Endothelial cell (in vitro differentiated cells): ENCODE results near the gene BTBD16. TPM values are rescaled to one million over a fixed set of nuclear protein-coding genes. Genes with fewer than 3 reads are reported as not detected.

Experiments
- DNase-seq: peaks from one replicate; pipeline ENCODE4 v3.0.0; 2021; ENCODE audit warnings: low spot score
- H3K27ac Mint-ChIP-seq: one replicate; pipeline ENCODE4 v1.8.0; 2021; ENCODE audit warnings: mixed read lengths, inconsistent platforms; ENCODE audit not compliant: unreplicated experiment
- H3K27me3 Mint-ChIP-seq: one replicate; pipeline ENCODE4 v1.8.0; 2021; ENCODE audit warnings: mild to moderate bottlenecking, moderate library complexity, mixed read lengths, inconsistent platforms; ENCODE audit not compliant: unreplicated experiment
- H3K36me3 Mint-ChIP-seq: one replicate; pipeline ENCODE4 v1.8.0; 2021; ENCODE audit warnings: mild to moderate bottlenecking, low read depth, mixed read lengths, inconsistent platforms; ENCODE audit not compliant: unreplicated experiment
- H3K4me1 Mint-ChIP-seq: one replicate; pipeline ENCODE4 v1.8.0; 2021; ENCODE audit warnings: mild to moderate bottlenecking, mixed read lengths, inconsistent platforms; ENCODE audit not compliant: unreplicated experiment
- H3K4me3 Mint-ChIP-seq: one replicate; pipeline ENCODE4 v1.8.0; 2021; ENCODE audit warnings: mild to moderate bottlenecking, mixed read lengths, inconsistent platforms; ENCODE audit not compliant: unreplicated experiment
- H3K9me3 Mint-ChIP-seq: one replicate; pipeline ENCODE4 v1.8.0; 2021; ENCODE audit warnings: mixed read lengths, inconsistent platforms; ENCODE audit not compliant: unreplicated experiment
- CTCF ChIP-seq: fragments of 200-600 bp; sonication (generic); IDR thresholded peaks from one replicate; pipeline ENCODE4 v1.5.0; 2021; ENCODE audit warnings: antibody characterized with exemption; ENCODE audit not compliant: unreplicated experiment
- total RNA-seq: library from RNA; stranded (reverse); fragmentation: NEBNext Ultra II Directional; extraction: Animal tissue kit (Norgen Biotek cat#: 25700); gene quantifications from one replicate; pipeline ENCODE4 v1.2.1, GENCODE V29; 2021; ENCODE audit not compliant: unreplicated experiment

Gene BTBD16
- total RNA-seq, 1 donor from 2014 or later: 0.23 TPM

- Mint-ChIP-seq H3K4me1 (peaks cover 19% of the 10 kb centered on the region), H3K27ac (peak overlapping the region; percentile 37), H3K9me3 (no peaks in the 10 kb centered on the region), H3K27me3 (peaks cover 8% of the 10 kb centered on the region), H3K36me3 (no peaks in the 10 kb centered on the region), H3K4me3 (no peak overlapping the region)
- TF ChIP-seq CTCF: no peak
- no peak for DNase-seq
Observed at GRCh38 chr10:122294511-122295450, 23.7 kb downstream of the BTBD16 start.

GRCh38 chr10:122295451-122295809, 24.3 kb downstream of the BTBD16 start:
- H3K36me3 Mint-ChIP-seq: no peaks in the 10 kb centered on the region
- TF ChIP-seq CTCF: no peak
- H3K27ac Mint-ChIP-seq: peak overlapping the region; percentile 13
- H3K9me3 Mint-ChIP-seq: no peaks in the 10 kb centered on the region
- peaks cover 8% of the 10 kb centered on the region for H3K27me3 Mint-ChIP-seq
- peaks cover 19% of the 10 kb centered on the region for H3K4me1 Mint-ChIP-seq
- H3K4me3 Mint-ChIP-seq: no peak overlapping the region
- no peak for DNase-seq

- Mint-ChIP-seq H3K9me3 (no peaks in the 10 kb centered on the region), H3K27ac (no peak overlapping the region), H3K4me1 (peaks cover 19% of the 10 kb centered on the region), H3K27me3 (peaks cover 6% of the 10 kb centered on the region), H3K4me3 (peak overlapping the region; percentile 26), H3K36me3 (no peaks in the 10 kb centered on the region)
- TF ChIP-seq CTCF: no peak
- DNase-seq: no peak
Observed at GRCh38 chr10:122296363-122297120, 25.4 kb downstream of the BTBD16 start.

DNA sequence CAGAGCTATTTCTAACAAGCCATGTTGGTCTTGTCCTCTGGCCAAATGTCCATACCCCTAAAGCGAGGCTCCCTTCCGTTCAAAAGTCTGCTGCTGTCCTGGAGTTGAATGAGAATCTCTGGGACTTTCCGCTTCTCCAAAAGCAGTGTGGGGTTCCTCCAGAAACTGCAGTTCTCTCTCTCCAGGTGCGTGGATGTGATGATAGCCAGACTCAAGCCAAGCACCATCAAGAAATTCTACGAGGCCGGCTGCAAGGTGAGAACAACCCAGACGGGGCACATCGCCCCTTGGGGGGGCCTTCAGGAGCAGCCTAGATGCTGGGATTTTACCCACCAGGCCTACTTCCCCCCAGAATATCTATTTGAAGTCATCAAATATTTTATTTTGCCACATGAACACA, 26.5 kb downstream of the BTBD16 start:
- no peak for DNase-seq
- no peak overlapping the region for H3K27ac Mint-ChIP-seq
- no peaks in the 10 kb centered on the region for H3K9me3 Mint-ChIP-seq
- H3K4me1 Mint-ChIP-seq: peaks cover 19% of the 10 kb centered on the region
- H3K27me3 Mint-ChIP-seq: peaks cover 6% of the 10 kb centered on the region
- no peak overlapping the region for H3K4me3 Mint-ChIP-seq
- TF ChIP-seq CTCF: no peak
- no peaks in the 10 kb centered on the region for H3K36me3 Mint-ChIP-seq
